Fibroblast of skin of back (primary cell): ENCODE measurements around the gene UNC5C.

Experiments used
- DNase-seq: peaks from one replicate; pipeline ENCODE4 v3.0.0-alpha.2; 2013

UNC5C gene

DNA sequence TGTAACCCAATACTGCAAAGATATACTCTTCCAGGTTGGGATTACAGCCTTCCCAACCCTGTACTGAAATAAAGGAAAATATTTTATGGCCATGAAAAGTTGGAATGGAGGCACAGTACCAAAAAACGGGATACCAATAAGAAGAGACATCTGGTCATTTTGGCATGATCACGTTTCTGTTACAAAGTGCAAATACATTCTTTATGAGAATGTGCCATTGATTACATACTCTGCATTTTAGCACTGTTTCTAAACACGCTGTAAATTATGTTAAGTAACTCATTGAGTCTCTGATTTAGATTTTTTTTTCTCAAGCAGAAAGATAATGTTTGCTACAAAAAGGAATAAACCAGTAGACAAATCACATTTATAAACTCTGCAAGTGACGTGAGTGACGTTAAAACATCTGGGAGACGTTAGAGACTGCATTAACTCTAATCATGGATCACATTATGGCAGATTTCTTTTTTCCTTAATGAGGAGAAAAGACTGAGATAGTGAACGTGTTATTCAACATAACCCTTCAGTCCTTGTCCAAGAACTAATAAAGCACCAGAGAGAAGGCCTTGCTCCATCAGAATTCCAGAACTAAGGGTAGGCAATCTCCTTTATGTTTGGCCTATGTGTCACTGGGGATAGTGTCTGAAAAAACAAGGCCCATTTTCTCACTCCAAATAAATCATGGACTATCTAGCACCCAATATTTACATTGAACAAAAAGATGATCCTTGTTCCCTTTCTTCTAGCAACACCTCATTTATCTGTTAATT, 31.0 kb downstream of the UNC5C start:
- no peak for DNase-seq

GRCh38 chr4:95516528-95517017, 32.2 kb downstream of the UNC5C start:
- DNase-seq = no peak

- no peak for DNase-seq
Observed at GRCh38 chr4:95515589-95515988, 33.2 kb downstream of the UNC5C start.

GRCh38 chr4:95513022-95513421, 35.8 kb downstream of the UNC5C start:
- DNase-seq = no peak

DNA sequence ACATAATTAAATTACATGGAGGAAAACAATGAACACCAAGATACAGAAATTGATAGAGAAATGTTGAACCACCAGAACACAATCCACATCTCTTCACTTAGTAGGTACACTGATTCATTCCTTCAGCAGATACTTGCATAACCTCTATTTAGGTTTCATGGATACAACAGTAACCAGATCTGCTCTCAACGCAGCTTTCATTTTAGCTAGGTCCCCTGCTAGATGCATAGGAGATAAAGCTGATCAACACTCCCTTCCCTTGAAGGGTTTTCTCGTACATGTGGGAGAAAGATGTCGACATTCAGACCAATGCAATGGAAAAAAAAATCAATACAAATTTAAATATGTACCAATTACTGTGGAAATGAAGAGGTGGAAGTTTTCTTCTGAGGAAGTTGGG, 37.3 kb downstream of the UNC5C start:
- no peak for DNase-seq

DNA sequence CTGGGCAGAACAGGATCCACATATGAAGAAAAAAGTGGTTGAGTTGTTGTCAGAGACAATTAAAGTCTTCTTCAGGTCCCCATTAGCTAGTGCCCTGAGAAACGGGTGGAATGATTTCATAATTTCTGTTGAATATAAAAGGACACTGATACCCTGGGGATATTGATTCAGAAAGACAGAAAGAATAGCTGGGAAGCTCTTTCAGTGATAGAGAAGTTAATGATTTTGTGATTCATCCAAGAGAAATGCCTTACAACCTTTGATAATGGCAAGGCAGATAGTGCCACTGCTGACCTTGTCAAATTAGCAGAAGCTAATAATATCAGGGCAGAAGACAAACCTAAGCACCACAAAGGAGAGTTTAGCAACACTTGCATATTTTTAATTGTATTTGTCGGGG, 37.9 kb downstream of the UNC5C start:
- no peak for DNase-seq

DNA sequence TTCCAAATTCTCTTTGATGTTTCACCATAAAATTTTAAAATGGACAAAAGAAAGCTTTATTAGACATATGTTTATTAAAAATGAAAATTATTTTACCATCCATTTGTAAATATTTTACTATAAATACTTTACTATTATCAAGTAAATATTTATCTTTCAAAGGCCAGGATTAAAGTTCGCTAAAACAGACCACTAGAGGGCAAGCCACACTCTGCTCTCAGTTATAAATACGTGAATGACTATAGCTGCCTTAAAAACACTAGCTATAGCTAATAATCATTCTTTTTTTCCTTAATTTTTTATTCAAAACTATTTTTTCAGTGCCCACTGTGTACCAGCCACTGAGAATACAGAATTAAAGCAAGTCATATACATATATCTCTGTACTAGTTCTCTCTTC, 38.6 kb downstream of the UNC5C start:
- DNase-seq = peak; percentile 35

DNA sequence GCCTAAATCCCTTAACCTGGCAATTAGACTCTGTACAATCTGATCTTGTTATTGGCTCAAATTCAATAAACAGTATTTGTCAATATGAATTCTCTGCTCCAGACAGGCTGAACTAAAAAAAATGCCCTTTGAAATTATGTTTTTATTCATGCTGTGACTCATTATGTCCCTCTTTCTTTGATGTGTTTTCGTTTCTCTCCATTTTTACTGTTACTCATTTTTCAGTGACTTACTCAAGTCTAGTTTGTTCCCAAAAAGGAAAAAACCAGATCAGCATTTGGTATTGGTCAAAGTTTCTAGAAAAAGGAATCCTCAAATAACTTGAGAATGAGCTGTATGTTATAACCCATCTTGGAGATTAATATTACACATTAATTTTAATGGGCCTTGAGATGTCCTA, 40.4 kb downstream of the UNC5C start:
- DNase-seq = peak; percentile 87

DNA sequence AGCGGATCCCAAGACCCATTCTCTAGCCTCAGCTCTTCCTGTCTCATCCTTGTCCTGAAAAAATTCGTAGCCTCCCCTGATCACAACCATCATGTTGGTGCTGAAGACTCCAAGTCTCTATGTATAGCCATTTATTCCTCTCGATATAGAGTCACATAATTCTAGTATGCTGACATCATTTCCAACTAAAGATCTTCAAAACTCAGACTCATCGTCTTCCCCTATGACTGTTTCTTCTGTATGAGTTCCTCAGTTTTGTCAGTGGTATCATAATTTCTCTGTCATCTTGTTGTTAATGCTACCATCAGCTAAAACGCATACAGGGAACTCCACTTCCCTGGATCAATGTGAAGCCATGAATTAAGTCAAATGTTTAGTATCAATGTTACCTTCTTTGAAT, 41.2 kb downstream of the UNC5C start:
- no peak for DNase-seq

GRCh38 chr4:95507147-95507546, 41.6 kb downstream of the UNC5C start:
- no peak for DNase-seq

- DNase-seq = peak; percentile 68
Observed at GRCh38 chr4:95506264-95506663, 42.5 kb downstream of the UNC5C start.

GRCh38 chr4:95505799-95506198, 43.0 kb downstream of the UNC5C start:
- DNase-seq = no peak

DNA sequence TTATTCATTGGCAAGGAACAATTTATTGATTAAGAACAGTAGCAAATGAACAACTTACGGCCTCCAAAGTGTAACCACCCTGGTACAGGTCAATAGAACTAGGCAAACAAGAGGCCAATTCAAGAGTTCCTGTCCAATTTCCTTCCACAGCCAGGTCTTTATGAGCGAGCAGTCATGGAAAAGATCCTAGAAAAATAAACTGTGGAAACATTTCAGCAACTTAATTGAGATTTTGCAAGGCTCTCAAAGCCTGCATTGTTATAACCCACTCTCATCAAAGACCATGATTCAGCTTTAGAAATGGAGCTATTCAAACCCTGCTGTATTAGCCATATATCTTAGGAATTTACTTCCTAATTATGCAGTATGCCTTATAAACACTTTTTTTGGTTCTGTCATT, 43.6 kb downstream of the UNC5C start:
- peak; percentile 49 for DNase-seq

- DNase-seq = no peak
Observed at GRCh38 chr4:95504501-95504900, 44.3 kb downstream of the UNC5C start.

GRCh38 chr4:95500361-95500760, 48.4 kb downstream of the UNC5C start:
- DNase-seq = no peak

DNA sequence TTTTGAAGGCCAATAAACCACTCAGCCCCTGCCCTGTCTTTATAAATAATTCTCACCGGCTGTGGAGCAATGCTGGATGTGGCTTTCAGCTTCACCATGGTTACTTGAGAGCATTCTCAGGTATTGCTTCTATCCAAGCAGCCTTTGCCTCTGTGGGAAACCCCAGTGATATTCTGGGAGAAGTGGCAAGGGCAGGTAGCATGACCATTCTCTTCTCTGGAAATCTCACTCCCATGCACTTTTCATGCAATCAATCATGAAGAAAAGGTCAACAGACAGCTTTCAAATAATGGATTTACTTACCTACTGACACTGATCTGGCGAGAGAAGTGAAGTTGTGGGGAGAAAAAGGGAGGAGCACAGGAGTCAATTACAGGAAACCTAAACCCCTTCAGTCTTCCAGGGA, 49.5 kb downstream of the UNC5C start:
- DNase-seq = no peak

GRCh38 chr4:95494186-95494585, 54.6 kb downstream of the UNC5C start:
- DNase-seq = no peak

DNA sequence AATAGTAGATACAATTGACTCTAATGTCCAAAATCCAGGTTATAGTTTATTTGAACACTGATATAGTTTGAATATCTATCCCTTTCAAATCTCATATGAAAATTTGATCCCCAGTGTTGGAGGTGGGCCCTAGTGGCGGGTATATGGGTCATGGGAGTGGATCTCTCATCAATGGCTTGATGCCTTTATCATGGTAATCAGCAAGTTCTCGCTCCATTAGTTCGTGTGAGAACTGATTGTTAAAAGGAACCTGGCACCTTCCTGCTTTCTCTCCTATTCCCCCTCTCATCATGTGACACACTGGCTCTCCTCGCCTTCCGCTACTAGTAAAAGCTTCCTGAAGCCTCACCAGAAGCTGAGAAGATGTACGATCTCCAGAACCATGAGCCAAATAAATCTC, 70.1 kb downstream of the UNC5C start:
- no peak for DNase-seq

DNA sequence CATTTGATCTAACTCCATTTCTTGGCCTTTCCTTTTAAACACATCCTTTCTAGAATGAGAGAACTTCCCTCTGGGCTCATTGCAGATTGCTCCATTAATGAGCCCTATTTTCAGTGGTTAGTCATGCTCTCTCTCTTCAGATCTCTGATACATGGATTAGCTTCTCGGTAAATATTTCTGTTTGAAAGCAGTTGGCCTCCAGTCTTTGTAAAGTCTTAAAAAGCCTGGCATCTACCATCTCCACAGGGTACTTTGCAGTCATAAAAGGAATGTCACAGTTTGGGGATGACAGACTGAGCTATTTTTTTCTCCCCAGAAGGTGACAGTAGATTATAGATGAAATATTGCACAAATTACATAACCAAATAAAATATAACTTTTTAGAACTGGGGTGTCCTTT, 72.7 kb downstream of the UNC5C start:
- no peak for DNase-seq

- DNase-seq = no peak
Observed at GRCh38 chr4:95472534-95472933, 76.2 kb downstream of the UNC5C start.

DNA sequence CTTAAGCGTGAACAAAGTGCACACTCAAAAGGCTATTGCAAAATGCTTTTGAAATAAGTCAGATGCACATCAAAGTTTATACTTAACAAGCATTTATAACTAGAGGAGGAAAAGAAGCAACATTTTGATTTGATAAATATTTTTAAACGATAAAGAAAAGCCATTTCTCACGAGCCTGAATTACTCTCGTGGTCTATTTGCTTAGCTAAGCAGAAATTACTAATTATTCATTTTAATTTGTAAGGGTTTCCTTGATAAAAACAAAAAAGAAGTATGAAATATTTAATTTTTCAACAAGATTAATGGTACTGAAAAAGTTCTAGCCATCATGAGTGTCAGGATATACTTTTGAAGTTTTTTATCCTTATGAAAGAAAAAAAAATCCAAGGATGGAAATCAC, 78.2 kb downstream of the UNC5C start:
- DNase-seq = no peak

DNA sequence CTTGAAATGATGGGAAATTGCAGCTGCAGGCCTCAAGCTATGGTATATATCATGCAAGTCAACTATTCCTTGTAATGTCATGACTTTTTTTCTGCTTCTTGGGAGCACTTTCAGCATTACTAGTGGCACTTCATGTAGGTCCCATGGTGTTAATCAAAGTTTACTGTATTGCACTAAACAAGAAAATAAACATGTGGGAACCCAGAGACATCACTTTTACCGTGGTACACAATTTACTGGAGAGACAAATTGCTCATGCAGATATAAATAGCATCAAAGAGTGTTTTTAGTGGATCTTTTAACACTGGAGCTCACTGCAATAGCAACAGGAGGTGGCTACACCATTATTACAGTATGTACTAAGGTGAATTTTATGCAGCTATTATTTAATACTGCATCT, 79.2 kb downstream of the UNC5C start:
- no peak for DNase-seq

- peak; percentile 11 for DNase-seq
Observed at GRCh38 chr4:95466791-95467190, 82.0 kb downstream of the UNC5C start.

DNA sequence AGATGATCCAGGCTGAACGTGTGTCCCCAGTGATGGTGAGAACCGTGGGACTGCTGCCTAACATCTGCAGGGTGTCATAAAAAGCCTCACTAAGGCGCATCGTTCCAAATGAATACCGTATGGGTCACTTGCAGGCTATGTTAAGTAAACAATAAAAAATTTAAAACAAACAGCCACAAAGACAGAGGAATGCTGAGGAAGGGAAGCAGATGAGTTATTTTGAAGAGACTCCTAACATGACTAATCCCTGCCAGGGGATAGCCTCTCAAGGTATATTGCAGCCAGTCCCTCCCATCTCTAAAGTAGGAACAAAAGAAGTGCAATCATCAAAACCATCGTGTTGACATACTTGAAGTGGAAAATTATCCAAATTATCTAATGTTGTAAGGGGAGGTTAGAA, 83.8 kb downstream of the UNC5C start:
- peak; percentile 76 for DNase-seq

DNA sequence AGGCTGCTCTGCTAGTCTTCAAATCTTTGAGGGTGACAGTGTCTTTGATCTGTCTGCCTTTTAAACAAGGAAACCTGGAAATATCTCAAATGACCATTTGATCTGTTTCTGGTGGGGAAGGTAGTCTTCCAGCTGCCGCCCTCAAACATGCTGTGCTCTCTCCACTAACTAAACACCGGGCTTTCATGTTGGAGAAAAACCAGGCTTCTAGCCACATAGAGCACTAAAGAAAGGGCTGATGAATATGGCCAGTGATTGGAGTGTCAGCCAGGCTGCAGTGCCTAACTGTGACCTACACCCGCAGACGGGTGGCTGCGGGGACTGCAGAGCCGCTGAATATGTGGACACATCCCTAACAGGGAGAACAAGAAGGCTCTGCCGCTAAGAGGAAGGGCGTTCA, 85.9 kb downstream of the UNC5C start:
- no peak for DNase-seq
